HG02885 (cell line): ENCODE results near the gene FOXO4.
"Not testable (repeated sequence)": the region's sequence is repeated elsewhere in the genome, so short reads cannot be mapped to it uniquely, and the experiment has no call there.

Source experiments
- ATAC-seq: cut with Tn5 transposase; IDR thresholded peaks from one replicate; pipeline ENCODE4 v1.9.1; 2021; ENCODE audit warnings: mild to moderate bottlenecking; ENCODE audit not compliant: unreplicated experiment, poor library complexity

FOXO4 gene, protein sequence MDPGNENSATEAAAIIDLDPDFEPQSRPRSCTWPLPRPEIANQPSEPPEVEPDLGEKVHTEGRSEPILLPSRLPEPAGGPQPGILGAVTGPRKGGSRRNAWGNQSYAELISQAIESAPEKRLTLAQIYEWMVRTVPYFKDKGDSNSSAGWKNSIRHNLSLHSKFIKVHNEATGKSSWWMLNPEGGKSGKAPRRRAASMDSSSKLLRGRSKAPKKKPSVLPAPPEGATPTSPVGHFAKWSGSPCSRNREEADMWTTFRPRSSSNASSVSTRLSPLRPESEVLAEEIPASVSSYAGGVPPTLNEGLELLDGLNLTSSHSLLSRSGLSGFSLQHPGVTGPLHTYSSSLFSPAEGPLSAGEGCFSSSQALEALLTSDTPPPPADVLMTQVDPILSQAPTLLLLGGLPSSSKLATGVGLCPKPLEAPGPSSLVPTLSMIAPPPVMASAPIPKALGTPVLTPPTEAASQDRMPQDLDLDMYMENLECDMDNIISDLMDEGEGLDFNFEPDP

DNA sequence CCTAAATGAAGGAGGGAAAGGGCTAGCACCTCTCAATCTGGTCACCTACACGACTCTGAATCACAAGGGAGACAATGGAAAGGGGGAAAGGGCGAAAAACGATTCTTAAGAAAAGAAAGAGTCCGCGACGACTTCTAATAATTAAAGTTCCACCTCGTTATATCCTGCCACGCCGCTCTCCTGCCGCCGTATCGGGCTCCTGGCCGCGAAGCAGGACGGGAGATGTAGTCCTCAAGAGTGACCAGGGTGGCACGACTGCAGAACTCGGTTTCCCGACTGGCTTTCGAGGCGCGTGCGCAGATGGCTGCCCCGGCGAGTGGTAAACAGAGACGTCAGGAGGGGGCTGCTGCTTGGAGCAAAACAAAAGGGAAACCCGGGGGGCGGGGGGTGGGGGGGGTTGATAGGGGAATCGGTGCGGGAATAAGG lies at the start of gene FOXO4:
Gene FOXO4, plus strand, starts transcription at position 297 of the 426 bp plus-strand sequence. CDS start 678 bp downstream, outside the sequence.
- peak; percentile 94 for ATAC-seq

GRCh38 chrX:71047891-71048290 lies 47.8 kb upstream of the FOXO4 start:
- not testable (repeated sequence) for ATAC-seq

DNA sequence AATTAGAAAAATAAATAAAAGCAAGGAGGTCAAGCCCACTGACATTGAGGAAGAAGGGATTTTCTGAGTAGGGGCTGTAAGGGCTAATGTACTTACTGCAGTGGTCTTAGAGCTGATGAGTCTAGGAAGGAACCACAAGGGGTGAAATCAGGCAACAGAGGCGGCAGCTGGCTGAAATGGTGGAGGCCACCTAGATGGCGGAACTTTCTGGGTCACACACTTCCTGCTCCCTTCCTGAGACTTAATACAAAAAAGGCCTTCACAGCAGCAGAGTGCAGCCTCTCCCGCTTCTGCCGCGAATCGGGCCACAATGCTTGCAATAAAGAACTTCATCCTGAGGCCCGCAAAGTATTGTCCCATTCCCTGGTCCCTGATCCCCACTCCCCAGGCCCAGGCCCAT lies 42.9 kb upstream of the FOXO4 start:
- peak; percentile 27 for ATAC-seq

DNA sequence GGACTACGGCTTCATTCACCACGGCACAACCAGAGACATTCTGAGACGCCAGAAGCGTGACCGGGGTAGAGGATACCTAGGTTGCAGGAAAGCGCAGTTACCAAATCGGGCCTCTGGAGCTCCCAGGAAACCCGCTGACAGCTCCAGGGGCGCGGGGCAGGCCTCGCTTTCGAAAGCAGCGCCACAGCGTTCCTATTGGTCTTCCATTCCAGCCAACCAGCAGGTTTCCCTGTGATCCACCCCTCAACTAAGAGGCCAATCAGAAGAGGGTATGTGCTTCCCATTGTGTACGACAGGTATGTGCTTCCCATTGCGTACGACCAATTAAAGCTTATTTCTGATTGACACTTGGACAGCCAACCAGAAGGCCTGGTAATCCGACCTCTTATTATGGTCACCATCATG lies 42.4 kb upstream of the FOXO4 start:
- peak; percentile 99 for ATAC-seq

GRCh38 chrX:71056867-71057266 lies 38.8 kb upstream of the FOXO4 start:
- ATAC-seq: no peak

DNA sequence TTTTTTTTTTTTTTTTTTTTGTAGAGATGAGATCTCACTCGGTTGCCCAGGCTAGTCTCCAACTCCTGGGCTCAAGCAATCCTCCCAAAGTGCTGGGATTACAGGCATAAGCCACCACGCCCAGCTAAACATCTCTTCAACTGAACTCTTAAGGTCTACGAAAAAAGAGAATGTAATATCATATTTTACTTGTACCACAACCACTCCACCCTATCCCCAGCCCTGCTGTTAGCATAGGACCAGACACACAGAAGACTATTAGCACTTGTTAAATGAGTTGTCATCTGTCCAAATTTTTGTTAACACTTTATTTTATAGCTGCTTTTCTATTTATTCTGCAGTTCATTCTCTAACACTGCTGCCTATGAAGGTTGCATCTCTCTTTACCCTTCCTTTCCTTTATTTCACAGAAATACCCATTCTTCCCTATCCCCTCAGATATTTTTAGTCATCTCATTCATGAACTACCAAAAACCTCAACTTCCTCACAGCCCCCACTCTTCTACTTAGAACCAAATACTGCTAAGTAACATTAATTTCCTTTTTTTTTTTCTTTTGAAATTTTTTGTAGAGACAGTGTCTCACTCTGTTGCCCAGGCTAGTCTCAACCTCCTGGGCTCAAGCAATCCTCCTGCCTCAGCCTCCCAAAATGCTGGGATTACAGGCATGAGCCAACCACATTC lies 37.7 kb upstream of the FOXO4 start:
- no peak for ATAC-seq

GRCh38 chrX:71060127-71060526 lies 35.5 kb upstream of the FOXO4 start:
- no peak for ATAC-seq

DNA sequence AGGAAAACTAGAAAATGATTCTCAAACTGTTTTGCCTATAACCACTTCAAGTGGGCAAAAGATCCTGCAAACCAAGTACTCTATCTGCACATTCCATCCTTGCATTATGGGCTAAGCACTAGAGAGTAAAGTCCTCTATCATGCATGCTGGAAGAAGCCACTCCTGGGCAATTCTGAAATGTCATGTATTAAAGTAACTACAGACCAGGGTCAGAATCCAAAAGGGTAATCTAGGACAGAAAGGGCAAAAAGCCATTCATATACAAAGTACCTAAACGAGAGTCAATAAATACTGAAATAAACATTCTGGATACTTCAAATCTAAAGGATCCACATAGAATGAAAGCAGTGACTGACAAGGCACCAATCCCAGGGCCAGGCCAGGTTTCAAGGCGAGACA lies 28.6 kb upstream of the FOXO4 start:
- no peak for ATAC-seq

- ATAC-seq: no peak
These were observed 28.0 kb upstream of the FOXO4 start for GRCh38 chrX:71067712-71068043.

DNA sequence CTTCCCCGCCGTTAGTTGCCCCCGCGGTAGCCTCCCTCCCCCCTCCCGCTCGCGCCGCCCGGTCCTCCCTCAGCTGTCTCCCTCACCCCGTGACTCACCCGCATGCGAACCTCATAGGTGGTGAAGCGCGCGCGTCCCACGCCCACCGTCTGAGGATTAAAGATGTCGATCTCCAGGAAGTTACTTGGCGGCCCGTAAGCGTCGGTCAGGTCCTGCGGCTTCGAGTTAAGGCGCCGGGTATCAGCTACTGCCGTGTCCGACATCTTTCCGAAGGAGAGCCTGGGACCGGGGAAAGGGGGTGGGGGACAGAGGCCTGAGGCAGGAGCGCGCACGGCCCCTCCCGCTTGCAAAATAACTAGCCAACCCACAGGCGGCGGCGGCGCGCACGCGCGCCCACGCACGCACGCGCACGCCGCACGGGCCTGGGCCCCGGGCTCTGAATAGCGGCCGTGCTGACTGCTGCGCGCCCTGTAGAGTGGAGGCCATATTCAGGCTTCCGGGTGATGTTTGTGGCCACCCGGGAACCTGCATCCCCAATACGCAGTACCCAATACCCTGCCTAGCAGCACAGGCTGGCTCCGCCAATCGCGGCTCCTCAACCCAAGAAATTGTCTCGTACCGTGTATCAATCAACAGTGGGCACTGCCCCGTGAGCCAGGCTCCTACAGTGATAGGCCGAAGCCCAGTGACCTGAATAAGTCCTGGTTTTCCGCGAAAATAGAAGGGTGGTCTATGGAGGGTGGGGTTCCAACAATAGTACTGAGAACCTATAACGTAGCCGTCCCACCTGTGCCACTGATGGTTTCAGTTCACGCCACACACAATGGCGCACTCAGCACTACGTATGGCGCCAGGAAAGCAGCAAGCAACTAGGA lies 27.4 kb upstream of the FOXO4 start, which contains the start of gene SNX12:
Gene SNX12, minus strand, starts transcription at position 291 of the 875 bp plus-strand sequence. Its CDS starts 28 bp downstream, at position 263.
- ATAC-seq: peak; percentile 91

- no peak for ATAC-seq
These were observed 25.1 kb upstream of the FOXO4 start for GRCh38 chrX:71070531-71070930.

DNA sequence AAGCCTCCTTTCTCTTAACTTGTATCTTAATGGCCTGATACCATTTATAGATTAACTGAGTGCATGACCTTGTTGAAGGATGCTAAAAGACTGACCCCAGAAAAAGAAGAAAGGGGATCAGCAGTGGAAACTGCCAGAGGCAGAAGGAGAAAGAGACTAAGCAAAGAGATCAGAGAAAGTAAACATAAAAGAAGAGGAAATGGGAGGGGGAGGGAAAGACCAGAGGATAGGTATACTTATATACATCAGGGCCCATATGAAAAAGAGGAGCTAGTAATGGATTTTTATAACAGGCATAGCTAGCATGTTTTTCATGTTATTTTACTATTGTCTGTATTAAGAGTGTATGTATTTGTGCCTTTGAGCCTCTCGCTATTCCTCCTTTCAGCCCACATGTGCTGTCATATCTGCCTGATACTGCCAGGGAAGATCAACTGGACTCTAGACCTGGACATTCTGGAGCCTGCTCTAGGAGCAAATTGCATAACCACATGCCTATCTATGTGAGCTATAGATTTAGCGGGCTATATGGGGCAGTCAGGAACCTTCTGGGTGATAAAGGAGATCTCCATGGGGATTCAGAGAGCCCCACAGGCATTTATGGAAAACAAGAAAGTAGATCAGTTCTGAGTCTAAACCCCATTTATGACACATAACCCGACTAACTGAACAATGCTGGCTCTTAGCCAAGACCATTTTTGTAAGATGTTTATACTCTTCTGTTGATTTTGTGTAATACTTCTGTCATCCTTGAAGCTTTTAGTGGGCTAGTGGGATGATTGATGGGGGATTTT lies 14.1 kb upstream of the FOXO4 start:
- no peak for ATAC-seq

- no peak for ATAC-seq
These were observed 13.5 kb upstream of the FOXO4 start for GRCh38 chrX:71082124-71082647.

DNA sequence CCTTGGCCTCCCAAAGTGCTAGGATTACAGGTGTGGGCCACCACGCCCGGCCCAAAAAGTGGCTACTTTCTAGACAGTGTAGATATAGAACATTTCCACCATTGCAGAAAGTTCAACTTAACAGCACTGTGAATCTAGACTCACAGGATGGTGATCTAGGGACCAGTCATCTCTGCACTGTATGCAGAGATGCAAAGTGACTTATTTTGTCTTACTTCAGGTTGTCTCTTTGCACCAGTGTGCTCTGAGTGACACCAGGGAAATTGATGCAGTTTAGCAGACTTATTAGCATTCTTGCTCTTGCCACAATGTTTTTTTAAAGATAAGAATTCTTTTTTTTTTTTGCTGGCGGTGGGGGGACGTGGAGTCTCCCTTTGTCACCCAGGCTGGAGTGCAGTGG lies 12.8 kb upstream of the FOXO4 start:
- no peak for ATAC-seq

DNA sequence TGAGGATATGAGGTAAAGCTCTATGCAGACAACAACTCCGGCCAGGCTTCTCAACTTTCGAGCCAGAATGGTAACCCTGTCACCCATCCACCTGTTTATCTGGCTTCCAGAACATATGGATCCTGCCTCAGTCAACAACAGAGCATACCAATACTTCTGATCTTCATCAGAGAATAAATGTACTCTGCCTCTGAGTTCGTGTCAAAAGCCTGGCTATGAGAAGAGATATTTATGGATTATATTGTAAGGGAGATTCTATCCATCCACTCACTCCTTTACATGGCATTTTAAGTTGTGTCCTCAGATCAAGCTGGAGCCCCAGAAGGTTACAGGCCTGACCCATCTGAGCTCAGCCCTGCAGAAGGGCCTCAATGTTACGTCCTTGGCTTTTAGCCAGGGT lies 9.8 kb upstream of the FOXO4 start:
- no peak for ATAC-seq

GRCh38 chrX:71091263-71091662 lies 4.4 kb upstream of the FOXO4 start:
- ATAC-seq: no peak

DNA sequence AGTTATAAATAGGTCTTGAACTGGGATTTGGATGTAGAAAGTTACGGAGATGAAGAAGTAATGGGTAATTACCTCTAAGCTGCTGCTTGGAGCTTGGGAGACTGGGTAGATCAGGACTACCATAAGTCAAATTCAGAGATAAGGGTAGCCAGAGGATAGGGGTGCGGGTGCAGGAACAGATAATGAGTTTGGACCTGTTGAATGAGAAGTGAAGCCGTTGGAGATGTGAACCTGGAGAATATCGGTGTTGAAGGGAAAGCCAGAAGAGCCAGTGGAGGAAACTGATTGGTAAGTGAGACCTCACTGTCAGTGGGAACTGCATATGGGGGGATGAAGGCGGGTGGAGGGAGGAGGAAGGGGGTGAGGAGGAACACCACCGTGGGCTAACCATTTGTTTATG lies 618 bp upstream of the FOXO4 start:
- no peak for ATAC-seq

DNA sequence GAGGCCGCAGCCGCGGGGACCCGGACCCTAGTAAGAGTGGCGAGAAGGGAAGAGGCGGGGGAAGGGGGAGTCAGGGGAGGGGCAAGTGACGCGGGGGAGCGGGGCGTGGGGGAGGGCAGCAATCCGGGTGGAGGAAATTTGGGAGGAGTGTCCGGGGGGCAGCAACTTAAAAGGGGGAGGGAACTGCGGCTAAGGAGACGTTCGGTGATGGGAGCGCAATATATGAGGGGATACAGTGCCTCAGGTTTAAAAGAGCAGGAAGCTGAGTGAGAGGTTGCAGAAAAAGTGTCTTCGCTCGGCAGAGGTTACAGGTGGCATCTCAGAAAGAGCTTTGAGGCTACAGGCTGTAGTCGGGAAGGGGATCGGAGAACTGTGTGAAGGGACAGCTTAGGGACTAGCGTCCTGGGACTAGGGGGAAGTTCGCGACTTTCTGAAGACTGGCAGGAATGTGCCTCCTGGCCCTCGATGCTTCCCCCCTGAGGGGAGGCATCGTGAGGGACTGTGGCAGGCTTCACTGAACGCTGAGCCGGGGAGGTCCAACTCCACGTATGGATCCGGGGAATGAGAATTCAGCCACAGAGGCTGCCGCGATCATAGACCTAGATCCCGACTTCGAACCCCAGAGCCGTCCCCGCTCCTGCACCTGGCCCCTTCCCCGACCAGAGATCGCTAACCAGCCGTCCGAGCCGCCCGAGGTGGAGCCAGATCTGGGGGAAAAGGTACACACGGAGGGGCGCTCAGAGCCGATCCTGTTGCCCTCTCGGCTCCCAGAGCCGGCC lies 519 bp downstream of the FOXO4 start:
- ATAC-seq: peak; percentile 23

DNA sequence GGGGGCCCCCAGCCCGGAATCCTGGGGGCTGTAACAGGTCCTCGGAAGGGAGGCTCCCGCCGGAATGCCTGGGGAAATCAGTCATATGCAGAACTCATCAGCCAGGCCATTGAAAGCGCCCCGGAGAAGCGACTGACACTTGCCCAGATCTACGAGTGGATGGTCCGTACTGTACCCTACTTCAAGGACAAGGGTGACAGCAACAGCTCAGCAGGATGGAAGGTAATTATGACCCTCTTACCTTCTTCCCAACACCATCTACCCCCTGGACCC lies 1.0 kb downstream of the FOXO4 start:
- no peak for ATAC-seq
